Esophagus (tissue), 2 donors: ENCODE data around the gene ACER3. TPM values are rescaled to one million over a fixed set of nuclear protein-coding genes. Genes with fewer than 3 reads are reported as not detected.

Experiments
- H3K27ac ChIP-seq, 2 donors: one replicate each; pipeline ENCODE4 v1.5.1; 2013; ENCODE audit warnings: low read depth in 2 of 2, mild to moderate bottlenecking in 2 of 2, inconsistent platforms in 1 of 2, low read length in 1 of 2, moderate library complexity in 1 of 2
- H3K27me3 ChIP-seq, 2 donors: one replicate each; pipeline ENCODE4 v1.6.1; 2013; ENCODE audit warnings: low read length in 2 of 2, control low read depth in 1 of 2, mild to moderate bottlenecking in 1 of 2; ENCODE audit not compliant: insufficient read depth in 2 of 2, control insufficient read depth in 1 of 2
- H3K36me3 ChIP-seq, 2 donors: one replicate each; pipeline ENCODE4 v1.6.1; 2013; ENCODE audit warnings: low read length in 1 of 2; ENCODE audit not compliant: control insufficient read depth in 2 of 2, insufficient read depth in 2 of 2
- H3K4me1 ChIP-seq, 2 donors: one replicate each; pipeline ENCODE4 v1.6.1; 2013; ENCODE audit warnings: low read length in 1 of 2; ENCODE audit not compliant: control insufficient read depth in 2 of 2, insufficient read depth in 2 of 2
- H3K4me3 ChIP-seq, 2 donors: one replicate each; pipeline ENCODE4 v1.5.1; 2013; ENCODE audit warnings: low read length in 2 of 2, mild to moderate bottlenecking in 2 of 2, low read depth in 1 of 2, moderate library complexity in 1 of 2
- H3K9me3 ChIP-seq, 2 donors: one replicate each; pipeline ENCODE4 v1.6.1; 2013; ENCODE audit warnings: mild to moderate bottlenecking in 2 of 2, low read depth in 1 of 2, low read length in 1 of 2, moderate library complexity in 1 of 2; ENCODE audit not compliant: control insufficient read depth in 2 of 2, insufficient read depth in 1 of 2
- WGBS, 2 donors: extraction: QIAGEN DNeasy Blood & Tissue Kit; methylation state at CpG; one replicate each; pipeline ENCODE4 v1.1.7; 2013; 5-methylcytosine and 5-hydroxymethylcytosine counted together
- polyA plus RNA-seq, 2 donors: library from polyadenylated mRNA; stranded (reverse); fragments of 200-250 nt; gene quantifications; one replicate each; pipeline ENCODE4 v1.2.3, GENCODE V29; 2013
- donor health status: healthy with polysubstance abuse.
- donor health status: Bipolar disorder and iron deficiency.

ACER3 gene
- polyA plus RNA-seq, 2 donors = 7.2 to 8.2 TPM

DNA sequence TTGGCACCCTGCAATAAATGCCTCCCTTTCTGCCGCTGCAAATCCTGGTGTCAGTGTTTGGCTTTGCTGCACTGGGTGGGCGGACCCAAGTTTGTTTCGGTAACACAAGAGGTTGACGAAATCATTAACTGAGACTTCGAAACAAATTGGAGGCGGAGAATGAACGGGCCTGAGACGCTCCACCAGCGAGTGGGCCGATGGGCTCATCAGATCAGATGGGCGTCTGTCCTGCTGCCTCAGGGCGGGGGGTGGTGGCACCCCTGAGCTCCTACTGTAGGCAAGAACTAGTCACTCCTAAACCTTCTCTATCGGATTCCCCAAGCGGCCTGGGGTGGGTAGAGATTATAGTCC is 205.1 kb downstream of the ACER3 start:
- H3K27me3 ChIP-seq = no peaks in the 10 kb centered on the region
- no peaks in the 10 kb centered on the region for H3K36me3 ChIP-seq
- H3K27ac ChIP-seq = peak overlapping the region; percentile 68 to 83
- peak overlapping the region; percentile 60 for H3K4me3 ChIP-seq
- peaks cover 0 to 4% of the 10 kb centered on the region in 2 donors for H3K4me1 ChIP-seq
- H3K9me3 ChIP-seq = no peaks in the 10 kb centered on the region
- WGBS, 2 donors = 19 to 30% methylated on average over 14 of the region's 14 CpGs

DNA sequence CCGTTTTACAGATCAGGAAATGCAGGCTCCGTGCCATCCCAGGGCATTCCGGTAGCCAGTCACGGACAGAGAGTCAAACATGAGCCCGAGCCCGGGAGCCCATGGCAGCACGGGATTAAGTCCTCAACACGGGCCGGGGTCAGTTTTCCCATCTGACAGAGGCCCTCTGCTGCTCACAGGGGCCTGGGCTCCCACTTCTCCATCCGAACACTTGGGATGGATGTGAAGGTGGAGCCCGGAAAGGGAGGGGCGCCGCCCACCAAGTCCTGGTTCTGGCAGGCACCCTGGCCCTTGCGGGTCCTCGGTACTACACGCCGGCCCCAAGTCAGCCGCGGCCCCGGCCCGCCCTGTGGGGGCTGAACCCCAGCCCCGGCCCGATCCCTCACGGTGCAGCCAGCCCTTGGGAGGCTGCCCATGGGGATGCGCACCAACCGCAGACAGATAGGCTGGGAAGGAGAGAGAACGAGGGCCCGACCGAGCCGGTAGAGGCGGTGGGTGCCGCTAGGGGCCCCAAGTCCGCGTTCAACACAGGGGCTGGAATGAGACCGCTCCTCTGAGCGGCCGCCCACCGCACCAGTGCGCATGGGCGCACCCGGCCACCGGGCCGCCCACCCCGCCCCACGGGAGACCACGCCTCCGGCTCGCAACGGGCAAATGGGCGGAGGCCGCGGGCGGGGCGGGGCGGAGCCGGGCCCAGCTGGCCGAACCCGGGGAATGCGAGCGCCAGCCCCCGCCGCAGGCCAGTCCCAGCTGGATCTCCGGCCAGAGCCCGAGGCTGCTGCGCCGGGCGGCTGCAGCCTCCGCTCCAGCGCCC is 205.7 kb downstream of the ACER3 start, which contains the start of gene CAPN5:
CAPN5 (plus strand) TSS at position 743 of the 814 bp plus-strand sequence. CDS start 17,916 bp downstream, outside the sequence.
- peak within 1 kb of the TSS; percentile 60 for H3K4me3 ChIP-seq
- 1% methylated on average over 37 to 69 of the region's 69 CpGs for WGBS, 2 donors
- H3K9me3 ChIP-seq = no peaks in the 10 kb centered on the region
- H3K4me1 ChIP-seq = peaks cover 0 to 4% of the 10 kb centered on the region in 2 donors
- H3K27me3 ChIP-seq = no peaks in the 10 kb centered on the region
- no peaks in the 10 kb centered on the region for H3K36me3 ChIP-seq
- H3K27ac ChIP-seq = peak within 1 kb of the TSS; percentile 68 to 83

DNA sequence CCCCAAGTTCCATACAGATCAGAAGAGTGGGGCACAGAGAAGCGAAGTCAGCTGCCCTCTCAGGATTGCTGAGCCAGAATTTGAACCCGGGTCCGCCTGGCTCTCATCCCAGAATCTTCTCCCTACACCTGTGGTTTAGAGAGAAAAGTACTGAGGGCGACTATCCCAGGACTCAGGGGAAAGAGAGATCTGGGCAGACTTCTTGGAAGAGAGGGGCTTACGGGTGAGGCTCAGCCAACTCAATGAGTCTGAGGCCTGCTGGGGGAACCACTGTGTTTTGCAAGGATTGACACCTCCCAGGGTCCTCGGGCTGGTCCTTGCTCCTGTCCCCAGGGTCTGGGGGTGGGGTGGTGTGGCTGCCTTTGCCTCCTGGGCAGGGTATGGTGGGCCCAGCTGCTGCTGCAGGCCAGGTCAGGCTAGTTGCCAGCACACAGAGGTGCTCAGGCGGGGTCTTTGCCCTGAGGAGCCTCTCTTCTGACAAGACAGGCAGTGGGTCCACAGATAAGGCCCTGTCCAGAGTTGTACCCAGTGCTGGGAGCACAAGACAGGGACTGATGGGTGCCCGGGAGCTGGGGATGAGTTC is 207.2 kb downstream of the ACER3 start:
- H3K36me3 ChIP-seq = no peaks in the 10 kb centered on the region
- peaks cover 7 to 14% of the 10 kb centered on the region in 2 donors for H3K4me1 ChIP-seq
- no peaks in the 10 kb centered on the region for H3K27me3 ChIP-seq
- H3K9me3 ChIP-seq = no peaks in the 10 kb centered on the region
- no peak overlapping the region for H3K27ac ChIP-seq
- H3K4me3 ChIP-seq = peak overlapping the region; percentile 60
- WGBS, 2 donors = 80 to 87% methylated on average over 8 of the region's 8 CpGs

DNA sequence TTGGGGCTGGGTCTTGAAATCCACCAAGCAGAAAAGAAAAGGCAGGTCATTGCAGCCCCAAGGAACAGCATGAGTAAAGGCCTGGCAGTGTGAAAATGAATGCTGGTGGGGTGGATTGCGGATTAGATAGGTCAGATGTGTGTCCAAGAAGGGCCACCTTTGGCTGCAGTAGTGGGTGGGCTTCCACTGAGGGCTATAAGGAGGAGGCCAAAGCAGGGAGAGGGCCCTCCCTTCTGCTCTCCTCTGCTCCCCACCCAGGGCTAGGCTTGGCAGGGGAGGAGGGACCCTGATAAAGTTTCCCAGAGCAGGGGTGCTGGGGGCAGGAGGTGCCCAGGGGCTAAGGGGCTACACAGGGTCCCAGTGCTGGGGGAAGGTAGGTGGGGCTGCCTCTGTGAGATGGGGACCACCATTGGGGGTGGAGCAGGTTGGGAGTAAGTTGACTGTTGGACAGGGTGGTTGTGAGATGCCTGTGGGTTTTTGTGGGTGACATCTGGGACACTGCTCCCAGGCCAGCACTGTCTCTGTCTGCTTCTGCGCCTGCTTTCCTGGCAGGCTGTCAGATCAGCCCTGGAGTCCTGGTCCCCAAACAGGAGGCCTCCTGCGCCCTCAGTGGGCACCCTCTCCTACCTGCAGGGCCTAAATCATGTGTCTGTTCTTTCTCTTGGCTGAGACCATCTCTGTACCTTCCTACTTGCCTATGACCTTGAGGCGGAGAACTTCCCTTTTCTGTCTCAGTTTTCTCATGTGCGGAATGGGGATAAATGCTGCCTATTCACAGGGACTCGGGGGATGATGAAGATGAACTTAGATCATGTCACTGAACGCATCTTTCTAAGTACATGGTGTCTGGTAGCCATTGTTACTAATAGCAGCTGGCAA is 208.0 kb downstream of the ACER3 start:
- peak overlapping the region; percentile 60 for H3K4me3 ChIP-seq
- no peaks in the 10 kb centered on the region for H3K36me3 ChIP-seq
- 77 to 88% methylated on average over 7 of the region's 7 CpGs for WGBS, 2 donors
- no peaks in the 10 kb centered on the region for H3K9me3 ChIP-seq
- no peaks in the 10 kb centered on the region for H3K27me3 ChIP-seq
- H3K27ac ChIP-seq = no peak overlapping the region
- H3K4me1 ChIP-seq = peaks cover 8 to 21% of the 10 kb centered on the region in 2 donors

DNA sequence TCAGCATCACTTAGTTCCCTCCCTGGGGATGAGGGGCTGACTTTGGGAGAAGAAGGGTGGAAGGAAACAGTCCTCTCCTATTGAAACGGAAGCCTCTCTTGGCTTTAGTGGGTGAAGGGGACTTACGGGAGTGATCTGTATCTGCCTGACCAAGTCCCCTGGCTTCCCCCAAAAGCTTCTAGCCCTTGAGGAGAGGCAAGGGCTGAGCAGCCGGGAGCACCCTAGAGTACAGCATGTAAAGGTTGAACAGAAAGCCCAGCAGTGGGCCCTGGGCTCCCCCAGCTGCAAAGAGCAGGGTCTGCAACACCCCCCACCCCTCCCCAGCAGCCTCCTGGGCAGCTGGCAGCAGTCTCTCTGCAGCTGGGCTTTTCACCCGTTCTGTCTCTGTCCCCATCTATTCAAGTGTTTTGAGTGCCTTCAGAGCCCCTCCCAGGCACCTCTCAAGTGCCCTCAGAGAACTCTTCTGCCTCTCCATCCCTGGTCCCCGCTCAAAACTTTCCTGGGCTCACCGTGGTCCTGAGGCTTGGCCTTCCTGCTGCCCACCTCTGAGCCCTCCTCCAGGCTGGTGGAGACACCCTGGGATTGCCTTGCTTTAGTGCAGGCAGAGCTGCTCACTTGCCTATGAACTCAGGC is 208.7 kb downstream of the ACER3 start:
- H3K27me3 ChIP-seq = no peaks in the 10 kb centered on the region
- peak overlapping the region in 1 of 2 donors; percentile 60 for H3K4me3 ChIP-seq
- WGBS, 2 donors = 66 to 78% methylated on average over 6 of the region's 6 CpGs
- no peaks in the 10 kb centered on the region for H3K9me3 ChIP-seq
- no peak overlapping the region for H3K27ac ChIP-seq
- no peaks in the 10 kb centered on the region for H3K36me3 ChIP-seq
- peaks cover 8 to 27% of the 10 kb centered on the region in 2 donors for H3K4me1 ChIP-seq

DNA sequence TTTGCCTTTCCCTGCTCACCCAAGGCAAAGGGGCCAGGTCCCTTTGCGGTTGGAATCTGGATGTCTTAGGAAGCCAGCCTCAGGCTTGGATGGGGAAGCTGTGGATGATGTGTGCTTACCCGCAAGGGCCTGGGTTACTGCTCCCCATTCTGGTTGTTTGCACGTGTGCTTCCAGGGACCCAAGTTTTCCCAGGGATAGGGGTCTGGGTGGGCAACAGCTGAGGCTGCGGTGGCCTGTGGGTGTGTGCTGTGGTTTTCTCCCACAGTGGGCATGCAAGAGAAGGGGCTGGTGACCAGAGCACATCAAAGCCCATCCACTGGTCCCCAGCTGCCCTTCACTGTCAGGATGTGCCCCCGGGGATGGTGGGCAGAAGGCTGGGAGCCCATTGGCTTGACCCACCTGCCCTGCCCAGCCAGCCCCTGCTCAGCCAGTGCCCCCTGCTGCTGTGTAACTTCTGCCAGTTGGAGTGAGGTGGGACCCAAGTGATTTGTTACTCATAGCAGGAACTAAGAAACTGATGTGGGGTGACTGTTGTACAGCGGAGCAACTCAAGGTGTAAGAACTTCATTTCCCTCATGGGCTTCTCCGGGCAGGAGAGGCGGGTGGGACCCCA is 209.4 kb downstream of the ACER3 start:
- 90 to 92% methylated on average over 8 of the region's 8 CpGs for WGBS, 2 donors
- H3K36me3 ChIP-seq = no peaks in the 10 kb centered on the region
- H3K9me3 ChIP-seq = no peaks in the 10 kb centered on the region
- peaks cover 8 to 34% of the 10 kb centered on the region in 2 donors for H3K4me1 ChIP-seq
- no peaks in the 10 kb centered on the region for H3K27me3 ChIP-seq
- H3K27ac ChIP-seq = no peak overlapping the region
- H3K4me3 ChIP-seq = no peak overlapping the region

DNA sequence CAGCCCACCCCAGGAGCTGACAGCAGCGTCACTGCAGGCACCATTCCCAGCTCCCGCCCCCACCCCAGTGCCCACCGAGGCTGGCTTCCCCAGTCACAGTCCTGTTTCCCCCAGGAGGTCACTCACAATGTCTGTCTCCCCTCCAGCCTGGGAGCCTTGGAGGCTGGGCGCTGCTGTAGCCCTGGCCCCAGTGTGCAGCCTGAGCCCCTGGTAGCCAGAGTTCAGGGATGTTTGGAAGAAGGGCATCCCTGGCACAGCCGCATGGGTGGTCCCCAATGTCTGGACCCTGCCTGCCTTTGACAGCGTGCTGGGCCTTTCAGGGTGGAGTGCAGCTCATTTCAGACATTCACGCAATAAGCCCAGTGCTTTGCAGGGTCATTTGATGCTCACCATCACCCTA is 210.4 kb downstream of the ACER3 start:
- 79 to 86% methylated on average over 7 of the region's 7 CpGs for WGBS, 2 donors
- H3K4me1 ChIP-seq = peaks cover 8 to 37% of the 10 kb centered on the region in 2 donors
- no peaks in the 10 kb centered on the region for H3K36me3 ChIP-seq
- H3K4me3 ChIP-seq = no peak overlapping the region
- no peak overlapping the region for H3K27ac ChIP-seq
- no peaks in the 10 kb centered on the region for H3K27me3 ChIP-seq
- no peaks in the 10 kb centered on the region for H3K9me3 ChIP-seq

DNA sequence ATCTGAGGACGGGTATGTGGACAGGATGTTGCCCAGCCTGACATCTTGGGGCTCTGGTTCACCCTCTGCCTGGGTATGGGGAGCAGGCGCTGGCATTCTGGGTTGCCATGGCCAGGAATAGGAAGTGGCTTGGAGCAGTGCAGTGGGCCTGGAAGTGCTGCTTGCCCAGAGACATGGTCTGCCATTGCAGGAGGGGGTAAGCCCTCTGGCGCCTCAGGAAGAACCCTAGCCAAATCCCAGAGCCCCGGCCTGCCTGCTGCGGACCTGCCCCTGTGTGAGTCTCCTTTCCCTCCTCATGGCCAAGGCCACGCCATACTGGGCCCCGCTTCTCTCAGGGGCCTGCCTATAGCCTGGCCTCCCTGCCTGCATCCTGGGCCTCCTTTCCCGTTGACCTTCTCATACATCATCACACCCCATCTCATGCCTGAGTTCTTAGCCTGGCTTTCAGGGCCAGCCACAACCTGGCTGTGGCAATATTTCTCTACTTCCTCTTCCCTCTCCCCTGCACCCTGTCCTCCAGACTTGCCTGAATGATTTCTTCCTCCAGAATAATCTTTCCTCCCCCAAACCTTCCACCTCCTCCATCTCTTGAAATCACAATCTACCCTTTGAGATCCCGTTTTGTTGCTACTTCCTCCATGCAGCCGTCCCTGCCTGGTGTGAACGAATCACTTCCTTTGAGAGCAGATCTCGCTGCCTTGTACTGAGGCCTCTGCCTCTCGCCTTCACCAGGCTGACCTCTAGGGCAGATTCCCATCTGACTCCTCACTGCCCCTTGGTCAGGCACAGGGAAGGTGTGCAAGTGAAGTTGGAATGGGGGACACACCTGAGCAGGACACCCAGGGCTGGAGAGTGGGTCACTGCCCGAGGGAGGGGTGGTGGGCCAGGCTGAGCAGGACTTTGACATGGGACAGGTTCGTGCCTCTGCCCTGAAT is 211.2 kb downstream of the ACER3 start:
- H3K27me3 ChIP-seq = no peaks in the 10 kb centered on the region
- WGBS, 2 donors = 77 to 84% methylated on average over 15 of the region's 15 CpGs
- H3K4me1 ChIP-seq = peaks cover 8 to 37% of the 10 kb centered on the region in 2 donors
- peak overlapping the region; percentile 93 to 94 for H3K27ac ChIP-seq
- H3K36me3 ChIP-seq = no peaks in the 10 kb centered on the region
- no peak overlapping the region for H3K4me3 ChIP-seq
- no peaks in the 10 kb centered on the region for H3K9me3 ChIP-seq
